Hematopoietic multipotent progenitor cell treated with erythropoietin and hydrocortisone succinate and interleukin-3 and kit ligand, for 8 days (in vitro differentiated cells): Measurements from ENCODE around the gene OR52K1.
"Not testable (repeated sequence)": the region's sequence is repeated elsewhere in the genome, so short reads cannot be mapped to it uniquely, and the experiment has no call there.

ENCODE experiments used
- DNase-seq: peaks from one replicate; pipeline ENCODE4 v3.0.0-alpha.2; 2015

OR52K1 gene

DNA sequence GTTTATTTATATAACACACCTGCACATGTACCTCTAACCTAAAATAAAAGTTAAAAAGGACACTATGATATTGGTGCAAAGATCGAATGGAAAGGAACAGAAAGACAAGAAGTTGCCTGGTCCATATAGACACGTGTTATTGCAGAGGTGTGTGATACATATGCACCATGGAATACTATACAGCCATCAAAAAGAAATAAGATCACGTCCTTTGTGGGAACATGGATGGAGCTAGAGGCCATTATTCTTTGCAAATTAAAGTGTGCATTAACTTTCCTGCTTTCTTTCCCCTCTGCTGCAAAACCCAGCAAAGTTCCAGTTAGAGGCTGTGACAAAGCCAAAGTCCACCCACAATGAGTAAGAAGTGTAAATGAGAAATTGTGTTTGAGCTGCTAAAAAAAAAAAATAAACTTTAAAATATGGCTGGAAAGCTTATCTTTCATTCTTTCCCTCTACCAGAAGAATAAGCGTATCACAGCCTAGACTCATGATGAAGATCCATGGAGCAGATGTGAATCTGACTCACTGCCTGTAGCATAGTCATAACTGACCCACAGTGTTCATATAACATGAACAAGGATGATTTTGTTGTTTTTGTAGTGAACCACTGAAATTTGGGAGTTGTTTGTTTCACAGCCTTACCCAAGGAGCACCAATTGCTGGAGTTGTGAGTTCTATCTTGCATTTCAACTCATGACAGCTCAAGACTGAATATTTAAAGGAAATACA is 9.6 kb downstream of the OR52K1 start:
- no peak for DNase-seq

- no peak for DNase-seq
These were observed 11.0 kb downstream of the OR52K1 start for GRCh38 chr11:4493480-4493818.

- DNase-seq: no peak
These were observed 13.0 kb downstream of the OR52K1 start for GRCh38 chr11:4495487-4495886.

DNA sequence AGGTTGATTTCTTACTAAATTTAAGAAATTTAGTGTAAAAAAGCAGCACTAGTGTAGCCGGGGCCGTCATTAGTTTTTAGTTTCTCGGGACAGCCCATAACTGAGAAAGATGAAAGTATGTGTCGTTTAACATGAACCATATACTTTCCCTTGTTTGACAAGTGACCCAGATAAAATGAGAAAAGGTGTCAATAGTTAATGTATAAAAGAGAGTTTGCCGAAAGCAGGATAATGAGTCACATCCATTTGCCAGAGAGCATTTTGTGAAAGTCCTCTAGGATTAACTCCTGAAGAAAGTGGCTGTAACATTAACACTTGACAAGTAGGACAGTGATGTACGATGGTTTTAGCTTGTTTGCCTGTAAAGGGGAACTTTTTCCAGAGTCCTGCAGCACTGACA is 13.5 kb downstream of the OR52K1 start:
- no peak for DNase-seq

GRCh38 chr11:4496557-4497248 is 14.3 kb downstream of the OR52K1 start:
- DNase-seq: no peak

DNA sequence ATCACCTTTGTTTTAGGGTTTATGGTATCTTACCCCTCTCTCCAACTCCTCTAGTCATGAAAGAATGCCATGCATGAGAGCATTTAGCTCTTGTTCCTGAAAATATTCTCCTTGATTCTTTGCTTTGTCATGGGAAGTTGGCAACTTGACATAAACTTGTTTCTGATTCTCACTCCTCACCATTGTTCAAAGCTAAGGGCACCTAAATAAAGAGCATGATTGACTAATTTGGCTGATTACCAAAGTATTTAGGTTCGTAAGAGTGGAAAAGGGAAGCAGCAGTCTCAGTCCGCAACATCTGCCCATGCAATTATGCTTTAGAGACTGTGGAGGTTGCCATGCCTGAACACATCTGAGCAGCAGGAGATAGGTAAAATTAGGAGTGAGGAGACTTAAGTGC is 26.4 kb downstream of the OR52K1 start:
- DNase-seq: no peak

DNA sequence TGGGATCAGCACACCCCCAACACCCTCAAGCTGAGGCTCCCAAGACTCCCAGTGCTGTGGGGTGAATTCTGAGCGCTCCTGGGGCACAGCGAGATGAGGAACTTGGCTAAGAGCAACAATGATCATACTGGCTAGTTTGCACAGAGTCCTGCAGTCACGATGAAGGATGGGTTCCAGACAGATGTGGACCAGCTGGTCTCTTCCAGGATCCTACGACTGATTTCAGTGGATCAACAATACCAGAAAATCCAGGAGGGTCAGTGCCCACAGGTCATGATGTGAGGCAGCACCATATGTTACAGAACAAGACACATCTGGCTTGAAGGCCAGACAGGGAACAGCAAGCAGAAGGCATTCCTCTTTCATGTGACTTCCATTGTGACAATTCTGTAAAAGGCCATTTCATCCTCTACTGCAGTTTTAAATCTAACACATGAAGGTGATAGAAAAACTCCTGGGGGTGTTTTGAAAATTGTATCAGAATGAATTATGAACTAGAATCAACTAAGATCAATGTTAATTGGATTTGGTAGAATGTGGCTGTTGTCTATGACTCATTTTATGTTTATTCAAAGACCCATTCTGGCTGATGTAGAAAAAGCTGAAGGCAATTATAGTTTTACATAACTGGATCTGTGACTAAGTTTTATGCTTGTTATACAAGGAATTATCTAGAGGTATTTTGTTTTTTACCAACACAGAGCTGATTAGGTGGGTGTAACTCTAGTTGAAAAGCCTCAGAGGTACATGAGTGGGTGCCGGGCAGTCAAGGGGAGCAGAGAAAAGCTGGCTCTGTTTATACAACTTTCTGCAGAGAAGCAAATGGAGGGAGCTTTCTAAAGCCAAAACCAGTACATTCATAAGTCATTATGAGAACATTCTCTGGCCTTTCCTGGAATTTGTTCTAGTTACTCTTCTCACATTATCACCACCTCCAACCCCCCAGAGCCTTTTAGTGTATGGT is 29.1 kb downstream of the OR52K1 start:
- no peak for DNase-seq

DNA sequence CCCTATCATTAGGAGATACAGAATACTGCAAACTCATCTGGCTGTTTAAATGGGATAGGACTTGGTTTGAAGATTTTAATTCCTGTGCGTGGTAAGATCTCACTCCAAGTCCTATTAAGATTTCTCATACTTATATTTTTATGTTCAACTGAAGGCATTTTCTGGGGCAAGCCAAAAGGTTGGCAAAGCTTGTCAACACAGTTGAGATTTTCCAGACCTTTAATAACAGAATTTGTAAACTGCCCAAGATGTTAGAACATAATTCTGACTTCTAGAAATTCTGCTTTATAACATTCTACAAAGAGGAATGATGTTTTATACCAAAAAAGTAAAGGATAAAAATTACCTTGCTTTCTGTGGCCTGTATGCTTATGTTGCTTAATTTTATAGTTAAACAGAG is 31.8 kb downstream of the OR52K1 start:
- no peak for DNase-seq

DNA sequence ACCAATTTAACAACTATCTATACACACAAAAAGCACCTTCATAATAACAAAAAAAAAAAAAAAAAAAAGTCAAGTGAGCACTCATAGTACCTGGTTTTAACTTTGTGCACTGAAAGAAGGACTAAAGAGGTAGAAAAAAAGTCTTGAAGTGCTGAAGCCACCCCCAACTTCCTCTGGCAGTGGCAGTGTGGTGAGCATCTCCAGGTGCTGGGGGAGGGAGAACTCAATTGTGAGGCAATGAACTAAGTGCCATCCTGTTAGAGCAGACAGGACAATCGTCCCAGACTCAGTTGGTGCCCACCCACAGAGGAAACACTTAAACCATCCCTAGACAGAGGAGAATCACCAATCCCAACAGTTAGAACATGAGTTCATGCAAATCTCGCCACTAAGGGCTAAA is 39.9 kb downstream of the OR52K1 start:
- DNase-seq: no peak

DNA sequence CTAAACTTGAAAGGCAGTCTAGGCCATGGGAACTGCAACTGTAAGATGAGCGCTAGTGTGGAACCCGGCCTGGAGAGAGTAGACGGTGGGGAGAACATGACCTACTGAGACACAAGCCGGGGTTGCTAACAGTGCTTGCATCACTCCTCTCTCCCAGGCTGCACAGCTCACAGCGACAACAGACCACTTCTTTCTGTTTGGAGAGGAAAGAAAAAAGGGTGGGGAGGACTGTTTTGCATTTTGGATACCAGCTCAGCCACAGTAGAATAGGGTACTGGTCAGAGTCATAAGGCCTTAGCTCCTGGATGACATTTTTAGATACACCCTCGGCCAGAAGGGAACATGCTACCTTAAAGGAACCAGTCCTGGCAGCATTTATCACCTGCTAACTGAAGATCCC is 40.3 kb downstream of the OR52K1 start:
- no peak for DNase-seq

- DNase-seq: no peak
These were observed 41.2 kb downstream of the OR52K1 start for GRCh38 chr11:4523666-4524065.

DNA sequence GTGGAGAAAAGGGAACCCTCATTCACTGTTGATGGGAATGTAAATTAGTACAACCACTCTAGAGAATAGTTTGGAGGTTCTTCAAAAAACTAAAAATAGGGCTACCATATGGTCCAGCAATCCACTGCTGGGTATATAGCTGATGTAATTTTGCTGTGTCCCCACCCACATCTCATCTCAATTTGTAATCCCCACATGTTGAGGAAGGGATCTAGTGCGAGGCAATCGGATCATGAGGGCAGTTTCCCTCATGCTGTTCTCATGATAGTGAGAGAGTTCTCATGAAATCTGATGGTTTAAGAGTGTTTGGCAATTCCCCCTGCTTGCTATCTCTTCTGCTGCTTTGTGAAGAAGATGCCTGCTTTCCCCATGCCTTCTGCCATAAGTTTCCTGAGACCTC is 45.5 kb downstream of the OR52K1 start:
- DNase-seq: no peak

GRCh38 chr11:4531686-4532085 is 49.2 kb downstream of the OR52K1 start:
- DNase-seq: not testable (repeated sequence)

GRCh38 chr11:4539603-4540219 is 57.3 kb downstream of the OR52K1 start:
- peak; percentile 58 for DNase-seq

DNA sequence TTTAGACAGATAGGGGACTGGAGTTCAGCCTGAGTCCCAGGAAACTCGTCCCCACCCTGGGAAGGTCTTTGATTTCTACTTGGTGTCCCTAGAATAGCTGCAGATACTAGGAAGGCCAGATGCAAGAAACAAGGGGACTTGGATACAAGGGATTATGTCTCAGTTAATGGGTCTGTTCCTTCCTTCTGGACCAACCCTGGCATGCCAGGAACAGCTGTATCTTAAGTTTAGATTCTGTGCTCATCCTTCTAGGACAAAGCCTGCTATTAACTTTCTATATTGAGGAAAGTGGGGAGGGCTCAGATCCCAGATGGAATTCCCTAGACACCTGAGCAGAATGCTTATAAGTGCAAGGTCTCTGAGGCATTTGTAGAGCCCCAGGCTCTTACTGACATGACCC is 58.6 kb downstream of the OR52K1 start:
- DNase-seq: no peak
